RWPE1 (cell line): Measurements from ENCODE around the gene SPIN1.

ENCODE experiments used
- CTCF ChIA-PET: fragments of 350-600 bp; sonication (Branson Sonifier 250); formaldehyde crosslinking; extraction: SDS; loops from one replicate; lab custom pipeline; 2021; lab: Yijun Ruan, JAX
- POLR2A ChIA-PET: fragments of 400-600 bp; formaldehyde crosslinking; extraction: SDS; loops from one replicate; lab custom pipeline; 2020; ENCODE audit warnings: antibody characterized with exemption; ENCODE audit not compliant: low non-redundant PET; lab: Yijun Ruan, JAX
- DNase-seq: peaks from one replicate; pipeline ENCODE4 v3.0.0; 2012; ENCODE audit warnings: low spot score
- H3K27ac ChIP-seq: fragments of 450-650 bp; 2 replicates; pipeline ENCODE4 v1.5.1; 2017
- CTCF ChIP-seq: fragments of 450-650 bp; conservative IDR thresholded peaks from 2 replicates; pipeline ENCODE4 v1.5.1; 2017; ENCODE audit warnings: low read depth, mild to moderate bottlenecking

The SPIN1 gene

DNA sequence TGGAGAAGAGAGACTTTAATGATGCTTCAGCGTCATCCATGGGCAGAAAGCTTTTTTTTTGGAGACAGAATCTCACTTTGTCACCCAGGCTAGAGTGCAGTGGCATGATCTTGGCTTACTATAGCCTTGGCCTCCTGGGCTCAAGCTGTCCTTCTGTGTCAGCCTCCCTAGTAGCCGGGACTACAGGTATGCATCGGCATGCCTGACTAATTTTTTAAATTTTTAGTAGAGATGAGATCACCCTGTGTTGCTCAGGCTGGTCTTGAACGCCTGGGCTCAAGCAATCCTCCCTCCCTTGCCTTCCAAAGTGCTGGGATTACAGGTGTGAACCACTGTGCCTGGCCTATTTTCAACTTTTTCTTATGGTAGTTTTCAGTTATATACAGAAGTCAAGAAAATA lies 23.2 kb downstream of the SPIN1 start:
- ChIA-PET CTCF (interaction anchor here (0.5 kb wide), 1 partner anchor 232 kb away, joined by 3 read pairs; no protein-coding TSS in a partner anchor), POLR2A (no interaction called here)
- TF ChIP-seq CTCF: no peak

GRCh38 chr9:88414298-88414697 lies 26.1 kb downstream of the SPIN1 start:
- ChIA-PET CTCF (no interaction called here), POLR2A (no interaction called here)
- TF ChIP-seq CTCF: no peak
- no peak overlapping the region for H3K27ac ChIP-seq
- no peak for DNase-seq

More for the DNA sequence above, 23.2 kb downstream of the SPIN1 start:
- no peak for DNase-seq
- H3K27ac ChIP-seq: no peak overlapping the region

- CTCF ChIA-PET: no interaction called here
- no peak for TF ChIP-seq CTCF
- H3K27ac ChIP-seq: no peak overlapping the region
- no peak for DNase-seq
- POLR2A ChIA-PET: no interaction called here
These were observed 29.8 kb downstream of the SPIN1 start for GRCh38 chr9:88418025-88418424.

- no peak for DNase-seq
- ChIA-PET CTCF (no interaction called here), POLR2A (no interaction called here)
- H3K27ac ChIP-seq: no peak overlapping the region
- no peak for TF ChIP-seq CTCF
These were observed 30.7 kb downstream of the SPIN1 start for GRCh38 chr9:88418715-88419540.

- TF ChIP-seq CTCF: no peak
- H3K27ac ChIP-seq: no peak overlapping the region
- ChIA-PET CTCF (interaction anchor here (0.7 kb wide), 1 partner anchor 18 kb away, joined by 3 read pairs; no protein-coding TSS in a partner anchor), POLR2A (no interaction called here)
- no peak for DNase-seq
These were observed 32.0 kb downstream of the SPIN1 start for GRCh38 chr9:88420227-88420626.

- DNase-seq: no peak
- ChIA-PET POLR2A (no interaction called here), CTCF (no interaction called here)
- no peak overlapping the region for H3K27ac ChIP-seq
- TF ChIP-seq CTCF: no peak
These were observed 33.1 kb downstream of the SPIN1 start for GRCh38 chr9:88421348-88421747.
